ENCODE data around the gene WFDC1. TPM values are rescaled to one million over a fixed set of nuclear protein-coding genes. Genes with fewer than 3 reads are reported as not detected.

Gene WFDC1
- total RNA-seq, 1 donor from 2014 or later: not detected

- Histone ChIP-seq H3K4me3 (no peak overlapping the region), H3K9me3 (ENCODE audit: low read depth) (no peaks in the 10 kb centered on the region), H3F3A (ENCODE audit: low read depth) (no peaks in the 10 kb centered on the region), H3K27ac (no peak overlapping the region), H2AFZ (replicated peaks) (no peak overlapping the region), H3K36me3 (no peaks in the 10 kb centered on the region), H3K9ac (no peak overlapping the region), H3K79me2 (ENCODE audit: low read depth) (no peaks in the 10 kb centered on the region), H3K4me2 (no peak overlapping the region), H3K4me1 (no peaks in the 10 kb centered on the region), H4K20me1 (ENCODE audit: low read depth) (no peaks in the 10 kb centered on the region), H3K27me3 (peaks cover 7% of the 10 kb centered on the region)
- Mint-ChIP-seq H3K36me3 (no peaks in the 10 kb centered on the region), H3K27ac (no peak overlapping the region), H3K4me1 (peaks cover 15% of the 10 kb centered on the region), H3K9me3 (no peaks in the 10 kb centered on the region), H3K4me3 (no peak overlapping the region), H3K27me3 (ENCODE audit: insufficient read depth, low read depth) (peaks cover 7% of the 10 kb centered on the region)
- DNase-seq (ENCODE audit: low spot score): no peak
- TF ChIP-seq EZH2 (IDR thresholded peaks at IDR 0.05) (no peak), EZH2phosphoT487 (IDR thresholded peaks at IDR 0.05) (no peak), CTCF (IDR thresholded peaks at IDR 0.05) (no peak)
Observed at GRCh38 chr16:84254062-84254461, 40.6 kb upstream of the WFDC1 start.

- Mint-ChIP-seq H3K27me3 (ENCODE audit: insufficient read depth, low read depth) (peaks cover 12% of the 10 kb centered on the region), H3K9me3 (no peaks in the 10 kb centered on the region), H3K4me1 (peaks cover 15% of the 10 kb centered on the region), H3K36me3 (no peaks in the 10 kb centered on the region), H3K4me3 (no peak overlapping the region), H3K27ac (no peak overlapping the region)
- Histone ChIP-seq H3K4me2 (no peak overlapping the region), H3K36me3 (no peaks in the 10 kb centered on the region), H4K20me1 (ENCODE audit: low read depth) (no peaks in the 10 kb centered on the region), H3K9me3 (ENCODE audit: low read depth) (no peaks in the 10 kb centered on the region), H3K79me2 (ENCODE audit: low read depth) (no peaks in the 10 kb centered on the region), H3K27ac (no peak overlapping the region), H3K9ac (no peak overlapping the region), H3F3A (ENCODE audit: low read depth) (no peaks in the 10 kb centered on the region), H3K4me3 (no peak overlapping the region), H2AFZ (replicated peaks) (no peak overlapping the region), H3K27me3 (peaks cover 7% of the 10 kb centered on the region), H3K4me1 (no peaks in the 10 kb centered on the region)
- DNase-seq (ENCODE audit: low spot score): no peak
- no peak for TF ChIP-seq EZH2phosphoT487 (IDR thresholded peaks at IDR 0.05)
- no peak for TF ChIP-seq CTCF (IDR thresholded peaks at IDR 0.05)
- TF ChIP-seq EZH2 (IDR thresholded peaks at IDR 0.05): no peak
Observed at GRCh38 chr16:84255050-84255810, 39.4 kb upstream of the WFDC1 start.

GRCh38 chr16:84258266-84258665 is 36.4 kb upstream of the WFDC1 start:
- no peak for DNase-seq (ENCODE audit: low spot score)
- Mint-ChIP-seq H3K27me3 (ENCODE audit: insufficient read depth, low read depth) (peaks cover 13% of the 10 kb centered on the region), H3K4me3 (no peak overlapping the region), H3K36me3 (no peaks in the 10 kb centered on the region), H3K9me3 (no peaks in the 10 kb centered on the region), H3K27ac (no peak overlapping the region), H3K4me1 (peaks cover 8% of the 10 kb centered on the region)
- H3K9me3 ChIP-seq (ENCODE audit: low read depth): no peaks in the 10 kb centered on the region
- H2AFZ ChIP-seq (replicated peaks): no peak overlapping the region
- H3K36me3 ChIP-seq: no peaks in the 10 kb centered on the region
- H3F3A ChIP-seq (ENCODE audit: low read depth): no peaks in the 10 kb centered on the region
- no peak overlapping the region for H3K4me2 ChIP-seq
- H3K9ac ChIP-seq: no peak overlapping the region
- no peaks in the 10 kb centered on the region for H3K79me2 ChIP-seq (ENCODE audit: low read depth)
- no peak for TF ChIP-seq EZH2phosphoT487 (IDR thresholded peaks at IDR 0.05)
- no peak for TF ChIP-seq CTCF (IDR thresholded peaks at IDR 0.05)
- no peak for TF ChIP-seq EZH2 (IDR thresholded peaks at IDR 0.05)
- peaks cover 7% of the 10 kb centered on the region for H3K27me3 ChIP-seq
- no peak overlapping the region for H3K27ac ChIP-seq
- H3K4me3 ChIP-seq: no peak overlapping the region
- H4K20me1 ChIP-seq (ENCODE audit: low read depth): no peaks in the 10 kb centered on the region
- no peaks in the 10 kb centered on the region for H3K4me1 ChIP-seq

All from neural progenitor cell (in vitro differentiated cells).